ENCODE data around the gene HDAC8.

GRCh38 chrX:72358313-72358712, 214.3 kb downstream of the HDAC8 start:
- TF ChIP-seq CTCF (IDR thresholded peaks at IDR 0.05): no peak
- TF ChIP-seq POLR2A (IDR thresholded peaks at IDR 0.05): no peak
